NCI-H1694 (cell line): ENCODE measurements around the gene PTPN1.
A peak's percentile ranks its signal among the peaks of the same experiment; 100 is the strongest.

Experiments used
- DNase-seq: peaks from one replicate; lab custom pipeline; 2025; lab: John Stamatoyannopoulos, UW

The PTPN1 gene

GRCh38 chr20:50575865-50576720 is 65.9 kb downstream of the PTPN1 start:
- DNase-seq, result peak; percentile 13

DNA sequence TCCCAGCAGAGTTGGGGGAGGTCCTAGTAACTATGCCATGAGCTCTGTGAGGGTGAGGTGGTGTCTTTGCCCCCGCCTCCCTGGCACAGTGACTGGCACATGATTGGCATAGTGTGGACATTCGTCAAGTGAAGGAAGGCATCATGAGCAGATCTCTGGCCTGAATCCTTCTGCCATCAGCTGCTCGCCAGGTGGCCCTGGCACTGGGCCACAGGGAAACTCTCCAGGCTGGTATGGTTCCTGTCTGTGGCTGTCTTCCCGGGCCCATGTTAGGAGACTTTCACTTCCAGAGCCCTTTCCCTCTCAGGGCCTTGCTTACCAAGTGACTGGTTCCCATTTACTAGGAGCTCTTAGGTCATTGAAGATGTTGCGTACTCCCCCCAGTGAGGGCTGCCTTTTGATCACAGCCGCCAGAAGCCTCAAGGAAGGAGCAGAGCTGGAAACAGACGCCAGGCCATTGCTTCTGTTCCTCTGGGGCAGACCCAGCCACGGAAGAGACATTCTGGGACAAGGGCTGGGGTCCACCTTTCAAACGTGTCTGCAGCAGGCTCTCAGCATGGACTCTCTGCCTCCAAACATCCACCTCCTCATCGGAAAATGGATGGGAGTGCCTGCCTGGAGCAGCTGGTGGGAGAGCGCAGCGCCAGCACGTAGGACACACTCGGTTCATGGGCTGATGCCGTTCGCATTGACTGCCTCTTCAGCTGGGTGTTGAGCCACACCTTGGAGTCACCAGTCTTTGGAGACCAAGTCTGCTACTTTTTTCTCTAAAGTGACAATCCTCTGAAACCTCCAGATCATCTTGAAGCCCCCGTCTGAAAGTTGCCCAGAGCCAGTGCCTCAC is 67.2 kb downstream of the PTPN1 start:
- peak; percentile 24 for DNase-seq

- DNase-seq, result no peak
Measured at GRCh38 chr20:50578061-50578777, 68.0 kb downstream of the PTPN1 start.

GRCh38 chr20:50578778-50579165 is 68.6 kb downstream of the PTPN1 start:
- no peak for DNase-seq

DNA sequence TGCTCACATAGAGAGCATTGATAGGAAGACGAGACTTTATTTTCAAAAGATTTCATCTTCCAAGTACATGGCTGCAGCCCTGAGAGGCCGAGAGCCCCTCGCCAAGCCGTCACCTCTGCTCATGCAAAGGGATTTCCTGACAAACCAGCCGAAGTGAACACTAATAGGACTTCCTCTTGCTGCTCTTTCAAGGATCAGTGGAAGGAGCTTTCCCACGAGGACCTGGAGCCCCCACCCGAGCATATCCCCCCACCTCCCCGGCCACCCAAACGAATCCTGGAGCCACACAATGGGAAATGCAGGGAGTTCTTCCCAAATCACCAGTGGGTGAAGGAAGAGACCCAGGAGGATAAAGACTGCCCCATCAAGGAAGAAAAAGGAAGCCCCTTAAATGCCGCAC is 69.3 kb downstream of the PTPN1 start:
- no peak for DNase-seq

GRCh38 chr20:50580016-50580747 is 70.0 kb downstream of the PTPN1 start:
- no peak for DNase-seq

GRCh38 chr20:50580842-50581544 is 70.8 kb downstream of the PTPN1 start:
- DNase-seq, result no peak

- DNase-seq, result no peak
Measured at GRCh38 chr20:50582092-50582491, 71.9 kb downstream of the PTPN1 start.

DNA sequence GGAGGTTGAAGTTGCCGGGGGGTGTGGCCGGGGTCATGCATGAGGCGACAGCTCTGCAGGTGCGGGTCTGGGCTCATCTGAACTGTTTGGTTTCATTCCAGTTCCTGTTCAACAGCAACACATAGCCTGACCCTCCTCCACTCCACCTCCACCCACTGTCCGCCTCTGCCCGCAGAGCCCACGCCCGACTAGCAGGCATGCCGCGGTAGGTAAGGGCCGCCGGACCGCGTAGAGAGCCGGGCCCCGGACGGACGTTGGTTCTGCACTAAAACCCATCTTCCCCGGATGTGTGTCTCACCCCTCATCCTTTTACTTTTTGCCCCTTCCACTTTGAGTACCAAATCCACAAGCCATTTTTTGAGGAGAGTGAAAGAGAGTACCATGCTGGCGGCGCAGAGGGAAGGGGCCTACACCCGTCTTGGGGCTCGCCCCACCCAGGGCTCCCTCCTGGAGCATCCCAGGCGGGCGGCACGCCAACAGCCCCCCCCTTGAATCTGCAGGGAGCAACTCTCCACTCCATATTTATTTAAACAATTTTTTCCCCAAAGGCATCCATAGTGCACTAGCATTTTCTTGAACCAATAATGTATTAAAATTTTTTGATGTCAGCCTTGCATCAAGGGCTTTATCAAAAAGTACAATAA is 72.5 kb downstream of the PTPN1 start:
- DNase-seq, result no peak

GRCh38 chr20:50583442-50584150 is 73.4 kb downstream of the PTPN1 start:
- no peak for DNase-seq

- DNase-seq, result no peak
Measured at GRCh38 chr20:50584687-50585086, 74.5 kb downstream of the PTPN1 start.

DNA sequence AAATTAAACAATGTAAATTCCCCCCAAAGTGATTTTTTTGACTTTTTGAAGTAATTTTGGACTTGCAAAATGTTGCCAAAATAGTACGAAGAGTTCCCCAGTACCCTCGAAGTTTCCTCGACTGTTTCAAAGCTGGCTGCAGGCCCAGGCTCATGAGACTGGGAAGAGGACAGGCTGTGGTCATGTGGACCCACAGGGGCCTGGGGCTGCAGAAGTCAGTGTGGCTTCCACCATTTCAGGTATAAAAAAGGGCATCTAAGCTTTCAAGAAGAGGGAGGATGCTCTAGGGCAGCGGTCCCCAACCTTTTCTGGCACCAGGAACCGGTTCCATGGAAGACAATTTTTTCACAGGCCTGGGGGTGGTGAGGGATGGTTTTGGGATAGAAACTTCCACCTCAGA is 75.0 kb downstream of the PTPN1 start:
- no peak for DNase-seq

GRCh38 chr20:50585678-50586077 is 75.5 kb downstream of the PTPN1 start:
- no peak for DNase-seq

DNA sequence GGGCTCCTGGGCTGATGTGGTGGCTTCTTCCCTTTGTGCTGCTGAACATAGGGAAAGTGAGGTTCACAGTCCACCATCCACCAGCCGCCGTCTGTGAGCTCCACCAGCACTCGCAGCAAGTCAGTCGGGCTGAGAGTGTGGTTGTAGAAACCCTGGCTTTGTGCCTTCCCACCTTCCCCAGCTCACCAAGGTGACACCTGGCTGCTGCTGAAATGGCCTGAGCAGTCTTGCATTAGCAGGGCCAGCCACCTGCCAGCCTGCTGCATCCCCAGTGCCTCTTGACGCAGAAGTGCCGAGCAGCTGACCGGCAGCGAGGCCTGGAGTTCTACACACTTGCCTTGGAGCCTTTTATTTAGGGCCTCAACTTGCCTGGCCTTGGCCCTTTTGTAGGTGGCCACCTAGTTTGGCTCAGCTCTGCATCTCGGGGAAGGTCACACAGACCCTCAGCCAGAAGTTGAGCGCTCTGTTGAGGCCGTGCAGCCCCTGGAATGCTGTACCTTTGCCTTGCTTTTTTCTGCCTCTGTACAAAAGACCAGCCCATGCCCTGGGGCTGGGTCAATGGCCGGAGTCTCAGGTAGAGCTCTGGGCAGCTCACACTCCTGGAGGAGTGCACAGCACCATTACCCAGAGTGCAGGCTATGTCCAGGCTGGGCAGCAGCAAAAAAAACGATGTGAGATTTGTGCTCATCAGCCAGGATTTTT is 76.5 kb downstream of the PTPN1 start:
- no peak for DNase-seq

- DNase-seq, result no peak
Measured at GRCh38 chr20:50587291-50587961, 77.2 kb downstream of the PTPN1 start.

GRCh38 chr20:50588034-50588736 is 78.0 kb downstream of the PTPN1 start:
- DNase-seq, result peak; percentile 25

DNA sequence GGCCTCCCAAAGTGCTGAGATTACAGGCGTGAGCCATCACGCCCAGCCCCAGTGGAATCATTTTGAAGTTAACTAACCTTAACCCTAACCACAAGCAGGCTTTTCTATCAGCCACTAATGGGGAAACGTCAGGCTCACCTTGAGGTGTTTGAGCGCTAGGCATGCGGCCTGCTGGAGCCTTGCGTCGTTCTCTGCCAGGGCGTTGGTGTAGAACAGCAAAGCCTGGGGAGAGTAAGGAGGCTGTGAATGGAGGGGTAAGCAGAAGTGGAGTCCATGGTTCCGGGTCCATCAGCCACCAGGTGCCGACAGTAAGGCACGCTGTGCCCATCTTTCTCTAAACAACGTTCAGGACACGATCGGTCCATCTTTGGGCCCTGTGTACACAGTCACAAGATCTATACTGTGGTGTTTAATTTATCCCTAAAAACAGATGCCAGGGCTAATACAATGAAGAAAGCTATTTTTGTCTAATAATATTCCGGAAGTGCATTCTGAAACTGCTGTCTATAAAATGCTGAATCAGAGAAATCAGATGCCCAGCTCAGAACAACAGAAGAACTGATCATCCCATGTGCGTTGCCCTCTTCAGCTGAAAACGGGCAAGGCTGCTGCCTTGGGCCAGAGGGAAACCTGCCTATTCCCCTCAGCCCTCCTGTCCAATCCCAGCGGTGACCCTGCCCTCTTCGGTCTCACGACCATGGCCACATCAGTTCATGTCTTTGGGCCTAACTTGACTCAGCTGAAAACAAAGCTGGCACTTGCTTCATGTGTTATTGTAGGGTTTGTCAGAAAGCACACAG is 79.6 kb downstream of the PTPN1 start:
- DNase-seq, result no peak
